Hepatic stellate cell (primary cell): ENCODE data around the gene PTH1R.

Experiments used
- DNase-seq: peaks from one replicate; pipeline ENCODE4 v3.0.0; 2011; ENCODE audit warnings: low spot score

The PTH1R gene

DNA sequence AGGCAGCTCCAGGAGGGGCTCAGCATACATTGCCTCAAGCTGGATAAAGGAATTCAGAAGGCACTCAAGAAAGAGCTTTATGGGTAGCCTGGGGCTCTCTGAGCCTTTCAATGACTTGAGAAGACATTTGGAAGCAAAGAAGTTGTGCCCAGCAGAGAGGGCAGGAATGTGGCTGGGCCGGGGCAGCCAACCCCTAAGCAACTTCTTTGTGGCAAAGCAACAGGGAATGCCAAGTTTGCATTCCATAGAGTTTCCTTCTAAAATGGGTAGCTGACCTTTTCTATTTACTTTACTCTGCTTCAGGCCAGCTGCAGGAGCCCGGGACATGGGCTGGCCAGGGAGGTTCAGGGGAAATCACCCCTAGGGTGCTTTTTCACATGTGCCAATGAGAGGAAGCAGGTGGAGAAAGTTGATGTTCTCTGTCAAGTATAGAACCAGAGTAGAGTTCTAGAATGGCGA lies 53.5 kb downstream of the PTH1R start:
- no peak for DNase-seq

- peak; percentile 60 for DNase-seq
Observed at GRCh38 chr3:46931631-46932331, 54.3 kb downstream of the PTH1R start.

DNA sequence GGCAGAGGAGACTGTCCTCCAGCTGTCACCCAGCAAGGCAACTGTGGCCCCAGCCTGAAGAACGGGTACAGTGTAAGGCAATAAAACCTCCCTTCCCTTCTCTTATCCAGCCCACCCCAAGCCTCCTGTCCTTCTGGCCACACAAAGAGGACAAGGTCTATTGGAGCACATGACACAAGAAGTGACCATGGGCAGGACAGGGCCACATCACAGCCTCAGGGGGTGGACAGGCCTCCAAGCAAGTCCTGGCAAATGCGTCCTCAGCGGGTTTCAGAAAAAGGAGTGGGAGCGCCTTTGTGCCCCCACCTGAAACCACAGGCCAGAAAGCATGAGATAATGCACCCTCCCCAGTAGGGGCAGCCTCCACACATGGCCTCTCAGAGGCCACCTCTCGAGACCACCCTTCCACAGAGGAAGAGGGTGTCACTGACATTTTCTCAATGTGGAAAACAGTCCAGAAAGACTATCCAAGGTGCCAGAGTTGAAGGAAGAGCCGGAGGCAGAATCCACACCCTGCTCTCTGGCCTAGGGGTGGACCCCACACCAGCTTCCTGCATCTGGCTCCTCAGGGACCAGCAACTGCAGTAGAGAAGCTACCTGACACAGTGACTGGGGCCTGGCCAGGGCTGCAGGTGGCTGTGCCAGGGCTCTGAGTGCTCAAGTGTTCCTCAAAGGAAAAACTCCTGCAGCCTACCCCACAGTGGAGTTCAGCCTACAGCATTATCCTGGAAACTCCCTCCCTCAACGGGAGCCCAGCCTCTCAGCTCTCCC lies 55.1 kb downstream of the PTH1R start:
- no peak for DNase-seq

DNA sequence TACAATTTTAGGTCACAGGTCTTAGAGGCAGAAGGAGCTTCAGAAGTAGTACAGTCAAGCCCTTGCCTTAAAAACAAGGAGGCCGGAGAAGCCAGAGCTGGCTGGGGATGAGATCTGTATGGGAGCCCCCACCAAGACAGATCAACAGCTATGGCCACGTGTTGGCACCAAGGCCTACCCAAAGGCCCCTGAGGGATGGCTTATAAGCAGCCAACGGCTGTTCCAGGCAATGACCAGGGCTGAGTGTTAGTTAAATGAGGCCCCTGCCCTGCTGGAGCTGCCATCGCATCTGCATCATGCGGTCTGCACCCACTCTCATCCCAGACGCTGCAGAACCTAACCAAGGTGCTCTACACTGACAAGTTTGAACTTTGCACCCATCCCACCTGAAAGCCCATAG lies 55.7 kb downstream of the PTH1R start:
- DNase-seq = no peak

GRCh38 chr3:46934072-46934471 lies 56.6 kb downstream of the PTH1R start:
- no peak for DNase-seq

- peak; percentile 17 for DNase-seq
Observed at GRCh38 chr3:46934498-46935167, 57.1 kb downstream of the PTH1R start.

DNA sequence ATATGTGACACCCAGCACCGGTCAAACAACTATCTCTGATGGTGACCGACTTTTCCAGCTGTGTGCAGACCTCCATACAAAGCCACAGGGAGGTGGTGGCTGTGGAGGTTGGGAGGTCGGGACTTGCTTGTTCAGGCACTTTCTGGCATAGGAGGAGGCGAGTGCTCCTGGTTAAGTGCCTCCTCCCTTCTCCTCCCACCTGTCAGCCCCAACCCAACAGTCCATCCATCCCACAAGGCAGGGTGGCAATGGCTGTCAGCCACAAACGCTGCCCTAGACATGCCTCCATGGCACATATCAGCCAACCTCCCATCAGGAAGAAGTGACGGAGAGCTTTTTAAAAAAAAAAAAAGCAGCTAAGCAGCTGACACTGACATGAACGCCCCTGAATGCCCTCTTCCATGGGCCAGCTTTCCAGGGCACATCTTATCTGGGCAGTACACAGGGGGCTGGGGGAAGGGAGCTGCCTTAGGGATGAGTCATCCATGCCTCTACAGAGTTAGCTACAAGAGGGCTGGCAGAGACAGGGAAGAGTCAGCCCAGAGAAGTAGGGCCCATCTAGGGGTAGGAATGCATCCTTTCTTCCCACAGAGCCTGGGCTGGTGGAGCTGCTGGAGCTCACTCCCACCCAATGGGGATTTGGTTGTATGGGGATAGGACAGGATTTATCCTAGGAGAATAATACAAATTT lies 57.8 kb downstream of the PTH1R start:
- DNase-seq = peak; percentile 98

DNA sequence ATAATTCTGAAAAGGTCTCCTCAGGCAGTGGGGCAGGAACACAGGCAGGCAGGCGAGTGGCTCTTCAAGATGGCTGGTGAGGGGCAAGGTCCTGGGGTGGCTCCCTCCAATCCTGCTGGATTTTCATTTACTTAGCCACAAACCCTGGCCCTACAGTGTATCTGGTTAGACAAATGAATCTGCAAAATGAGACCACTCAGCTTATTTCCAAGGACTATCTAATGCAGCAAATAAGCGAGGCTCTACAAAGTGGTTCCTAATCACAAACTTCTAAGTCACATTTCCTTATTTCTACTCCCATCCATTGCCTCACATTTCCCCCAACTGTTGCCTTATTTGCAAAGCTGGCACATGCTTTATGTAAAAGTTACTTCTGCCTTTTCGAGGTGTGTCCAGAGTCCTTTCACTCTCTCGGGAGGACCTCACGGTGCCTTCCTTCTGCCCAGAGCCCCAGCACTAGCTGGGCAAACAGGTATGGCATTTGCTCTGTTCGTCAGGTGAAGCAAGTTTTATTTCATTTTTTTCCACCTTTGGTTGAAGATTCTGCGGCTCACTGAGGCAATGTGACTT lies 58.6 kb downstream of the PTH1R start:
- DNase-seq = no peak

- DNase-seq = peak; percentile 57
Observed at GRCh38 chr3:46936733-46937250, 59.3 kb downstream of the PTH1R start.

DNA sequence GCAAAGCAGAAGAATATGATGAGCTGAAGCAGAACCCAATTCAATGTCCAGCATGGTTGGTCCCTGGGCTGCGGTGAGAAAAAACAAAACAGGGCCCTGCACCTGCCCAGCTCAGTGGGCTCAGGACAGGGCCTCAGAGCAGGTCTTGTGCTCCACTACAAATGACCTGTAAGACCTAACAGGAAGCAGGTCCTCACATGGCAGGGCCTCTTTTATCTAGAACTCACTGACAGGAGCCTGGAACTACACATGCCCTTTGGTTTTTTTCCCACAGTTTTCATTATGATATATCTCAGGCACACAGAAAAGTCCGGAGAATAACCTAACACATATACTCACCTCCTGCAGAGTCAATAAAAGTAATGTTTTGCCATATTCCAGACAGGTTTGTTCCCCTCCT lies 60.6 kb downstream of the PTH1R start:
- DNase-seq = no peak

DNA sequence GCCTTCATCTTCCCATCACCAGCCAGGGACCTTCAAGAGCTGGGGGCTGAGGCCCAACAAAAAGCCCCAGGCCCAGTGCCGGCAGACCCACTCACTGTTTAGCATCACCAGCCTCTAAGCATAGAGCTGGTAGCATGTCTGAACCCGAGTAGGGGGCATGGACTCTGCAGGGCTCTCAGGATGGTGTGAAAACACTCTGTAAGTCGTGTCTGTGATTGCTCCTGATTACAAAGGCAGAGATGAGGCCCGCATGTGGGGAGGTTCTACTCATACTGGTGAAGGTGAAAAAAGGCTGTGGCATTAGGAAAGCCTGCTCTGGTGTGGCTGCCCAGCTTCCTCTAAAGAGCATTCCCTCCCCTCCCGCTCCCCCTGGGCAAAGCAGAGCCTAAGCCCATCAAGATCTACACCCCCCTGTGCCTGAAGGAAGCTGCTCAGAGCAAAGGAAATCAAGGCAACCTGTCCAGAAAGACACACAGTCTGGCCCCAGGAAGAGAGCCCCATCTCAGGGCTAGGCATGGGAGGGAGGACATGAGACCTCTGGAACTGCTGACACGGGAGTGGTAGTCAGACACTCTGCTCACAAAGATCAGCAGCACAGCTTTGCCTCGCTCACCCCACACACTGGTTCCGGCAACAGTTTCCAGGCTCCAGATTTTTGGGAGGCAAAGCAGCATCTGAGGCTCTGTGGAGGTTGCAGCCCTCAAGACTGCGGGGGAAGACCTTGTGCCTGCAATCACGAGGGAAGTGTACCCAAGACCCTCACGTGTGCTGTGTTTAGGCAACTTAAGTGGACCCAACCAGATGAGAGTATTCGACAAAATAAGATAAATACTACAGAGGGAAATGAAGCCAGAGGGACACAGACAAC lies 62.3 kb downstream of the PTH1R start:
- DNase-seq = no peak

DNA sequence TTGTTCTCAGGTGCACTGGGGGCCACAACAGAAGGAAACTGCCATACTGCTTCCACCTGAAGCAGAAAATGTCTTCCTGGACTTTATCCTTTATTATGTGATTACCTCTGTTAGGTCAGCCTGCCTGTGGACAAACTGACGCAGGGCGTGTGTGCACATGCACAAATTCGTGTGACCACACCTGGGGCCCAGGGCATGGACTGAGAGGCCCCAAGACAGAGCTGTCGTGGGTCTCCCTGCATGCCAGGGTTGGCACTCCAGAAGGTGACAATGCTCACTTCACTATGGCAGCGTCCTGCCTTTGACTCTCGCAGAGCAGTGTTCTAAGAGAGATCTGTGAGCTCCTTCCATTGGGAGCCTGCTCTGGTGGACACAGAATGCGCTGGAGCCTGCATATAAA lies 64.6 kb downstream of the PTH1R start:
- DNase-seq = no peak

GRCh38 chr3:46942481-46943236 lies 65.1 kb downstream of the PTH1R start:
- DNase-seq = no peak

DNA sequence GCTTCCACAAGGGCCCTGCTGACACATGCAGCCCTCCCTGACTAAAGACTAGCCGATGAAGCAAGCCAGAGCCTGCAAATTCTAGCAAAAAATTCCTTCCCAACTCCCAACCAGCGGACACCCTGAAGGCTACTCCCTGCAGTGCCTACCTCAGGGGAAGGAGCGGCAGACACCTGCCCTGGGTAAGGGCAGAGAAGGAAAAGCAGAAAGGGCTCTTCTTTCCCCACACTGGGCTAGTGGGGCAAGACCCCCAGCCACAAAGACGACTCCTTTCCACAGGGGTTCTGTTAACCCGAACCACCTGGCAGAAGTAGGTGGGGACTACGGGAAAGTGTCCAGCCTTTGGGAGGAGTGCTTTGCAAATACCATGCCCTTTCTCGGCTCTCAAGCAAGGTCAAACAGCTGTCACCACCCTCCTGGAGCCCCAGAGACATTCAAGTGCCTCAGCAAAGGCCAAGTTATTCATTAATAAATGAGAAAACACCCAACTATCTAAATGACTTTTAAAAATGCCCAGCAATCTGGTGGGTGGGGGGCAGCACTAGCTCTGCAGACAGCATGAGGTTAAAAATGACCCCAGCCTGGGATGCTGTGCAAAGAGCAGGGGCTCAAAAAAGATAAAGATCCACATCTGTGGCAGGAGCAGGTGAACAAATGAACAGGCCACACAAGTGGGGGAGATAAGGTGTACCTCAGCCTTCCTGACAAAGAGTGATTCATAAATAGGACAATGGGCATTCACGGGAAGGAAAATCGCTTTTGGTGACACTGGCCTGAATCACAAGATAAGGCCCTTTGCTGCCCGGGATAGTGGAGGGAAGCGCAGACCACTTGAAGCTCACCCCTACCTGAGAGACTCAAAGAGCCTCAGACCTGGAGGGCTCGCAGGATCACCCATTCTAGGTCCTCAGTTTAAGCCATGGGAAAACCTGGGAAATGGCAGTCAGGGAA lies 66.0 kb downstream of the PTH1R start:
- DNase-seq = no peak

- DNase-seq = no peak
Observed at GRCh38 chr3:46944191-46944590, 66.7 kb downstream of the PTH1R start.

DNA sequence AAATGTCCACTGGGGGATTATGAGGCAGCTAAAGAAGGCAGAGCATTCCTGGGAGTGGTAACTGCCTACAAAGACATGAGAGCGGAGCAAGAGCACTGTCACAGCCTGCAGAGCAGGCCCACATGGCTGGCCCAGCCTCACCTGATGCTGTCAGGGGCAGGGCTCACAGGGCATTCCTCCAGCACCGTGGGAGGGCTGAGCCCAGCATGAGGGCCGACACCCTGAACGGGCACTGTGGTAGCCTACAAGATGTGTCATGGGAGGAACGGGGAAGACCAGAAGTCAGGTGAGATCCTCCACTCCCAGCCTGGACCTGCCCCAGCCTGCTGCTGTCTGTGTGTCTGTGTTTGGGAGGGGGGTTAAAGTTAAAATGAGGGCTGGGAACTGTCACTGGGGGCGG lies 68.9 kb downstream of the PTH1R start:
- DNase-seq = no peak

- peak; percentile 61 for DNase-seq
Observed at GRCh38 chr3:46946856-46947545, 69.5 kb downstream of the PTH1R start.

DNA sequence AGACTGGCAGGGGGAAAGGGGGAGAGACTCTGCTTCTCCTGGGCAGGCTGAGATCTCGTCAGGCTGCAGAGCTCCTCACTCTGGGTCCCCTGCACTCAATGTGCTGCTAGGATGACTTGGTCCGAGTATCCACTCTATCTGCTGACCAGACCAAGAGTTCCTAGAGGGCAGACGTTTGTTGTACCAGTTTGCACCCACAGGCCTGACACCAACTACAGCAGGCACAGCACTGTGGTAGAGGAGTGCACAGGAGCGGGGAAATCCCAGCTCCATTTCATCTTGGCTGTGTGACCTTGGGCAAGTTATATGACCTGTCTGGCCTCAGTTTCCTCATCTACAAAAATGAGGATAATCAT lies 70.0 kb downstream of the PTH1R start:
- DNase-seq = no peak
